GM12801 (cell line): Measurements from ENCODE around the gene DSCAML1.

Source experiments
- CTCF ChIP-seq: IDR thresholded peaks from one replicate; pipeline ENCODE4 v1.5.1; 2011; ENCODE audit warnings: control low read depth; ENCODE audit not compliant: insufficient read length; ENCODE audit errors: extremely low read depth

The DSCAML1 gene

GRCh38 chr11:117594721-117595120, 202.3 kb downstream of the DSCAML1 start:
- TF ChIP-seq CTCF, result no peak

- TF ChIP-seq CTCF, result no peak
Observed at GRCh38 chr11:117593065-117593464, 204.0 kb downstream of the DSCAML1 start.

- no peak for TF ChIP-seq CTCF
Observed at GRCh38 chr11:117591316-117592039, 205.5 kb downstream of the DSCAML1 start.

GRCh38 chr11:117589063-117589462, 208.0 kb downstream of the DSCAML1 start:
- TF ChIP-seq CTCF, result no peak

GRCh38 chr11:117588166-117588810, 208.7 kb downstream of the DSCAML1 start:
- TF ChIP-seq CTCF, result no peak

GRCh38 chr11:117587416-117587815, 209.6 kb downstream of the DSCAML1 start:
- TF ChIP-seq CTCF, result no peak

- TF ChIP-seq CTCF, result no peak
Observed at GRCh38 chr11:117586392-117586791, 210.6 kb downstream of the DSCAML1 start.
